ENCODE measurements around the gene NSG2. TPM values are rescaled to one million over a fixed set of nuclear protein-coding genes. Genes with fewer than 3 reads are reported as not detected.
"Not testable (repeated sequence)": the region's sequence is repeated elsewhere in the genome, so short reads cannot be mapped to it uniquely, and the experiment has no call there.

Gene NSG2
- polyA plus RNA-seq, 3 donors, result 0.13 to 0.46 TPM; not detected in 1

DNA sequence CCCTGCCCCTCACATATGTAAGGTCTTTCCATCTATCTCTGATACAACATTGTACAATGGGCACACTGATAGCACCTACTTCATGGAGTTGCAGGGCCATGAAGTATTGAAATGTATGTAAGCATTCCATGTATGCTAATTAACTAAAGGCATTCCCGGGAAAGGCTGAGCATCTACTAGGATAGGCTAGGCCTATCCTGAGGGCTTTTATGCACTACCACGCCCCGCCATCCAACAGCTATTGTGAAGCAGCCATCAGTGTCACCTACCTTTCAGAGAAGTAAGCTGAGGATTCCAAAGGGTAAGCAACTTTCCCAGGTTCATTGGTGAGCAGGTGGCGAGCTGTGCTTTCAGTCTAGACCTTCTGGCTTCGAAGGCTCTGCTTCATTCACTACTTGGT lies 47.6 kb downstream of the NSG2 start:
- 82 to 85% (median 84%) methylated on average over 5 of the region's 5 CpGs for WGBS, 3 donors
- H3K27ac ChIP-seq (ENCODE audit: low read depth, low read length), result no peak overlapping the region

DNA sequence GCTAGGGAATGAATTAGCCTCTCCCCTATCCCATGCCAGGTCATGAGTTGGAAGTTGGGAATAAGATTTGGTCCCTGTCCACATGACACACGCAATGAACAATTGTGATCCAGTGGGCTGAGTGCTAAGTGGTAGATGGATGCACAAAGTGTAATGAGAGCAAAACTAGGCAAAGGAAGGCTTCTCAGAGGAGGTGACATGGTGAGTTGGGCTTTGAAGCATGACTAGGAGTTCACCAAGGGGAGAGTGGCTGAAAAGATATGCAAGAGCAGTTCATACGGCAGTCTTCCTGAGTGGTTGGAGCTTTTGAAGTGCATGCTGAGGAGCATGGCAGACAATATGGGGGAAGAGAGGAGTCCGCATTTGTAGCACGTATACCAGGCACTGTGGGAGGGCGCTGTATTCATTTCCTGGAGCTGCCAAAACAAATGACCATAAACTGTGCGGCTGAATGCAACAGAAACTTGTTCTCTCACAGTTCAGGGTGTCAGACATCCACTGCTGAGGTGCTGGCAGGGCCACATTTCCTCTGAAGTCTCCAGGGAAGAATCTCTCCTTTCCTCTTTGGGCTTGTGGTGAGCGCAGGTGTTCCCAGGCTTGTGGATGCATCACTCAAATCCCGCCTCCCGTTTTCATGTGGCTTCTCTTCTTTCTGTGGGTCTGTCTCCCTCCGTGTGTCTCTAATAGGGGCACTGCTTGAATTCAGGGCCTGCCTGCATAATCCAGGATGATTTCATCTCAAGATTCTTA lies 49.5 kb downstream of the NSG2 start:
- 72 to 75% (median 73%) methylated on average over 10 of the region's 10 CpGs for WGBS, 3 donors
- H3K27ac ChIP-seq (ENCODE audit: low read depth, low read length), result no peak overlapping the region

DNA sequence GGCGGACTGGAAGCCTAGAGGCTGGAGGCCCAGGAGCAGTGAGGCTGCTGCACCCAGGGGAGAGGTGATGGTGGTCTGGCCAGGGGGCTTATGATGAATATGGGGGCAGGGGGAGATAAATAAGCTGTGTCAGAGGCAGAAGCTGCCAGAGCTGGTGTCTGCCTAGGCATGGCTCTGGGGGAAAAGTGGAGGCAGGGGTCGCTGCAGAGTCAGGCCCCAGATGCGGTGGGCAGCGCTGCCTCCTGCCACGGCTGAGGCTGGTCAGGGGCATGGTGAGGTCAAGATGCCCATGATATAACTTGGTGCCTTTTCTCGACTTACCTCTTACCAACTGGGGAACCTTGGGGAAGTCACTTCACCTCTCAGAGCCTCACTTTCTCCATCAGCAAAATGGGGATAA lies 51.1 kb downstream of the NSG2 start:
- WGBS, 3 donors, result 70 to 71% (median 70%) methylated on average over 6 of the region's 6 CpGs
- H3K27ac ChIP-seq (ENCODE audit: low read depth, low read length), result no peak overlapping the region

DNA sequence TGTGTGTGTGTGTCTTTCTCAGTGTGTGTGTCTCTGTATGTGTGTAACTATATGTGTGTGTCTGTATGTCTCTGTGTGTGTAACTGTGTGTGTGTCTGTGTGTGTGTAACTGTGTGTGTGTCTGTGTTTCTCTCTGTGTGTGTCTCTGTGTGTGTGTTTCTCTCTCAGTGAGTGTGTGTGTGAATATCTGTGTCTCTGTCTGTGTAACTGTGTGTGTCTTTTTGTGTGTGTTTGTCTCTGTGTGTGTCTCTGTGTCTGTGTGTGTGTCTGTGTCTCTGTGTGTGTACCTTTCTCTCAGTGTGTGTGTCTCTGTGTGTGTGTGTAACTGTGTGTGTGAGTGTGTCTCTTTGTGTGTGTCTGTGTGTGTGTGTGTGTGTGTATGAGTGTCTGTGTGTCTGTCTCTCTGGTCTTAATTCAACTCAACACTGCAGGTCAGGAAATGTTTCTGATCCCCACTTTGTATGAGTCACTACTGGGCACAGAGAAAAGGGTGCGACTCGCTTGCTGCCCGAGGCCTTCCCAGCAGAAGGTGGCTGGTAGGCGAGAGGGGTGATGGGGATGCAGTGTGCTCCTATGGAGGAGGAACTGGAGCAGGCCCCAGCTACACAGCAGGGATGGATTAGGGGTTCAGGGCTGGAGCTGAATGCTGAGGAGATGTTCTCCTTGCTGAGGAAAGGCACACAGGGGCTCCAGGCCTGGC lies 52.1 kb downstream of the NSG2 start:
- WGBS, 3 donors, result 70 to 79% (median 75%) methylated on average over 4 of the region's 4 CpGs
- no peak overlapping the region for H3K27ac ChIP-seq (ENCODE audit: low read depth, low read length)

DNA sequence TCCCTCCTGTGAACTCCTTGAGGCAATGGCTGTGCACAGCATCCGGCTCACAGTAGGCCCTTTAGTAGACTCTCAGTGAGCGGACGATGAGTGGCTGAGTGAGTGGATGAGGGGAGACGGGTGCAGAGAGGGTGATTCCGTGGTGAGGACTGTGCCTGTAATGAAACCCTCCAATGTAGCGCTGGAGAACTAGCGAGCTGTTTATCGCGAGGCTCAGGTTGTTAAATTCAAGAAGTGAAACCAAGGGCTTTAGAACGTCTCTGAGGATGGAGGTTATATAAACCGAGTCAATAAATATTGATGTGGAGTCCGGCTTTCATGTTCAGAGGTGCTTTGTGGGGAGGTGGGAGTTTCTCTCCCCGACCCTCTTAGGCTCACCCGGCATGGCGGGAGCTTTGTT lies 53.2 kb downstream of the NSG2 start:
- WGBS, 3 donors, result 83 to 88% (median 87%) methylated on average over 15 of the region's 15 CpGs
- no peak overlapping the region for H3K27ac ChIP-seq (ENCODE audit: low read depth, low read length)

DNA sequence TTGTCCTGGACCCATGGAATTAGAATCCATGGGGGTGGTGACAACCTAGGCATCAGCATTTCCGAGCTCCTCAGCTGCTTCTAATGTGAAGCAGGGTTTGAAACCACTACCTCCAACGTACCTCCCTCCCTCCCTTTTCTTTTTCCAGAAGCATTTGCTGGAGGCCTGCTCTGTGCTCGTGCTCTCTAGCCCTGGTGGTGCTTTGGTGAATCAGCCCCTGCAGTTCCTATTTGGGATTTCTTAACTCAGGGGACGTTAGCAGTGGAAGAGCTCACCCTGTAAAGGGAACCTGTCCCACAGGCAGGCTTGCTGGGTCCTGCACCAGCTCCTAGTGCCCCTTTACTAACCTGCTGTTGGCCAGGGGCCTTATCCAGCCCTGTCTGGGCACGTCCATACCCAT lies 55.0 kb downstream of the NSG2 start:
- WGBS, 3 donors, result 59 to 72% (median 64%) methylated on average over 5 of the region's 5 CpGs
- H3K27ac ChIP-seq (ENCODE audit: low read depth, low read length), result no peak overlapping the region

DNA sequence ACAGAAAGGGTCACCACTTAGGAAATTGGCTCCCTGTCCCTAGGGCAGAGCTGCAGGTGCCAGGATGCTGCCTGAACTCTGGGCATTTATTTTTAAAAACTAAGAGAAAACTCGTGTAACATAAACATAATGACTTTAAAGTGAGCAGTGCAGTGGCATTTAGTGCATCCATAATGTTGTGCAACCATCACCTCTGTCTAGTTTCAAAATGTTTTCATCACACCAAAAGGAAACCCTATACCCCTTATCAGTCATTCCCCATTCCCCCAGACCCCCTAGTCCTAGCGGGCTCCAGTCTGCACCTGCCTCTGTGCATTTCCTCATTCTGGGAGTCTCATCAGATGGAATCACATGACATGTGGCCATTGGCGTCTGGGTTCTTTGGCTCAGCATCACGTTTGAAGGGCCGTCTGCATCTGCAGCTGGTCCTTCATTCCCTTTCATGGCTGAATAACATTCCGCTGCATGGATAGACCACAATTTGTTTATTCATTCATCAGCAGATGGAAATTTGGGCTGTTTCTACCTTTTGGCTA lies 55.8 kb downstream of the NSG2 start:
- WGBS, 3 donors, result 49 to 67% (median 63%) methylated on average over 6 of the region's 6 CpGs
- H3K27ac ChIP-seq (ENCODE audit: low read depth, low read length), result no peak overlapping the region

DNA sequence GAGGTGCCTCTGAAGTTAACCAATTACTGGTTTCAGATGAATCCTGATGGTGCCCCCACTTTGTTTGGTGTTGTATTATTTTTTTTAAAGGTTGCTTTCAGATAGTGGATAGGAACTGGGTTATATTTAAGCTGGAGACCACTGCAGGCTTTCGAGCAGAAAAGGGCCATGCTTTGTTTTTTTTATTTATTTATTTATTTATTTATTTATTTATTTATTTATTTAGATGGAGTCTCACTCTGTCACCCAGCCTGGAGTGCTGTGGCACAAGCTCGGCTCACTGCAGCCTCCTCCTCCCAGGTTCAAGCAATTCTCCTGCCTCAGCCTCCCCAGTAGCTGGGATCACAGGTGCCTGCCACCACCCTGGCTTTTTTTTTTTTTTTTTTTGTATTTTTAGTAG lies 57.1 kb downstream of the NSG2 start:
- H3K27ac ChIP-seq (ENCODE audit: low read depth, low read length), result not testable (repeated sequence)
- WGBS, 3 donors, result 82 to 93% (median 90%) methylated on average over 2 of the region's 2 CpGs

DNA sequence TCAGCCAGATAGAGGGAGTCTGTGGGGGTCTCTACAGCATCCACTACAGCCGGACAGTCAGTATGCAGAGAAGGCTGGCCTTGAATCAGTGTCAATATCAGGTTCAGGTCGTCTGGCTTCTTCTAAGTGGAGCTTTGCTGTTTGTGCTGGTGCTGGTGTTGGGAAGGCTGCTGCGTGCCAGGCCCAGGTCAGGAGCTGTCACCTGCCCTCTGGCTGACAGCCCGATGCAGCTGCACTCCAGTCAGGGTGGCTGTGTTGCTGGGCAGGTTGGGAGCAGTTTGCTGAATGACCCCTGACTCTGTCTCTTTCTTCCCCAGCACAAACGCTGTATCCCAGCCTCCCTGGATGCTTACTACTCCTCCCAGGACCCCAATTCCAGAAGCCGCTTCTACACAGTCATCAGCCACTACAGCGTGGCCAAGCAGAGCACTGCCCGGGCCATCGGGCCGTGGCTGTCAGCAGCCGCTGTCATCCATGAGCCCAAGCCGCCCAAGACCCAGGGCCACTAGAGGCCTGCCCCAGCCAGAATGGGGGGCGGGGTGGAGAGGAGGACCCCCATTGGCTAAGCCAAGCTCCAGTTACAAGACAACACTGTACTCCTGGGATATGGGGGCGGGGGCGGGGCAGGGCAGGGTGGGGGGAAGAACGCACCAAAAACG lies 61.6 kb downstream of the NSG2 start:
- H3K27ac ChIP-seq (ENCODE audit: low read depth, low read length), result no peak overlapping the region
- 62 to 69% (median 66%) methylated on average over 17 of the region's 17 CpGs for WGBS, 3 donors

DNA sequence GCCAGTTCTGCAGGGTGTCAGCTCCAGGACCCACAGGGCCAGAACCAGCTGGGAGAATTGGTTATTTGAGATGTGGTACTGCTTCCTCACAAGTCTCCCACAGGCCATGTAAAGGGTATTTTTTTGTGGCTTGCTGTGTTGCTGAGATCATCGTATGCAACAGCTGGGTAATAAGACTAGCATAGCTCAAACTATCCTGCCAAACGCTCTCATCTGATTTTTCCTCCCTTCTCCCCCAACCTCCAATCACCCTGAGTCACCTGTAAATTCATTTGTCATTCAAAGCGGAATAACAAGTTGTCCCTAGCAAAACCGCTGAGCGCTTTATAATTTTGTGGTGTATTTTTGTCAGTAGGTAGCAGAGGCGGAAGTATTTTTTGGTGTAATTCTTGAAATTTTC lies 63.2 kb downstream of the NSG2 start:
- no peak overlapping the region for H3K27ac ChIP-seq (ENCODE audit: low read depth, low read length)
- WGBS, 3 donors, result 84 to 87% (median 85%) methylated on average over 6 of the region's 6 CpGs

DNA sequence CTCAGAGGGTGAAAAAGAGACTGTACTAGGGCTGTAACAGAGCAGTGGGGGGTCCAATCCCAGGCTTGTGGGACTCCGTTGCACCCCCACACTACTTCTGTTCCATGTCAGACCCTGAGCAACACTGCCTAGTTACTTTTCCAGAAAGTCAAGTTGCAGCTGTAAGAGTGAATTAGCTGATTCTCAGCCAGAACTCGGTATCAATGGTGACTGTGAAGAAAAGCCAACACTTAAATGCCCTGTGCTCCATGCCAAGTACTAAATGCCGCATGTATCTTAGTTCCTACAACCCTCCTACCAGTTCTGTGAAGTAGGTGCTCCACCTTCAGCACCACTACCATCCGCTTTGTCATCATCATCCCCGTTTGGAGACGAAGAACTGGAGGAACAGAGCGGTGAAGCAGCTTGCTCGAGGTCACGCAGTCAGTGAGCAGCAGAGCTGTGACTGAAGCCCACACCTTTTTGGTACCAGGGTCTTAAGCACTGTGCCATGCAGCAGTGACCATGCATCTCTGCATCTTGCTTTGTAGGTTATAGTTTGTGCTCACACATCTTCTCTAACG lies 64.3 kb downstream of the NSG2 start:
- WGBS, 3 donors, result 82 to 86% (median 84%) methylated on average over 10 of the region's 10 CpGs
- no peak overlapping the region for H3K27ac ChIP-seq (ENCODE audit: low read depth, low read length)

DNA sequence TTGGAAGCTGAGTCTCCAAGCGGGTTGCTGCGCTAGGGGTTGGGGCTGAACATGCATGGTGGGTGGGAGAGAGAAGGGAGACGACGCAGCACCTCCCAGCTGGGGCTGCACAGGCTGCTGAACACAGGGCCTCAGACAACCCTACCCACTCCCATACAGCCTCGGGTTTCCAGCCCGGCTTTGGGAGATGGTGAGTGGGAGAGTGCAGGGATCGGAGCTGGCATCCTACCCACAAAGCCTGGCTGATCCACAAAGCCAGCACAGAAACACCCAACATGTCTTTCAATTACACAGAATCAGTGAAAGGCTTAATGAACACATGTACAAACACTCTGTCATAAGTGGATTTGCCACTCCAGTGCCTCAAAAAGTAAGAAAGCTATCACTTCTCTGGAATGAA lies 64.8 kb downstream of the NSG2 start:
- no peak overlapping the region for H3K27ac ChIP-seq (ENCODE audit: low read depth, low read length)
- WGBS, 3 donors, result 85 to 91% (median 91%) methylated on average over 7 of the region's 7 CpGs

DNA sequence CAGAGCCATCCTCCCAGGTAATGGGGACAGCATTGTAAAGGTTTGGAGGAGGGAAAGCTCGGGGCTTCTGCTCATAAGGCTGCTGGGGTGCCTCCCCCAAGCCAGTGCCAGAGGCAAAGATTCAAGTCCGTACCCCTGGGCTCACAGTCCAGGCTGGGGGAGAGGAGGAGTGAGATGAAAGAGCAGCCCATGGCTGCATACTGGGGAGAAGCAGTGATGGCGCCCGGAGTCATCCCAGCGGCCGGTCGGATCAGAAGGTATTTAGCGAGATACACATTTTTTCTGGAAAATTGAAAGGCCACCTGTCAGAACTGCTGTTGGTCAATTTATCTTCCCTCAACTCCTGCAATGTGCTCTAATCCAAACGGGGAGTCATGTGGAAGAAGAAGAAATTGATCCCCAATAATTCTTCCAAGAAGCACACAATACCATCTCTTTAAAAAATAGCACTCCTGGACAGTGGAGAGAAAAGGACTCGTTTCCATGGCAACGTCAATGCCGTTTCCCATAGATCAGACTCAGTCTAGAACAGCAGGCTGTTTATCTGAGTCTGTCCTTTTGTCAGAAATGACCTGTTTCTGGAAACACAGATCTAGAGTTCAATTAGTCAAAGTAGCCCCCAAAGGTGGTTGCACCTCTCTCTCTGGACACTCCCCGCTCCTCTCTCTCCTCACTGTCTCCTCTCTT lies 65.9 kb downstream of the NSG2 start:
- H3K27ac ChIP-seq (ENCODE audit: low read depth, low read length), result no peak overlapping the region
- 73 to 76% (median 76%) methylated on average over 13 of the region's 13 CpGs for WGBS, 3 donors

DNA sequence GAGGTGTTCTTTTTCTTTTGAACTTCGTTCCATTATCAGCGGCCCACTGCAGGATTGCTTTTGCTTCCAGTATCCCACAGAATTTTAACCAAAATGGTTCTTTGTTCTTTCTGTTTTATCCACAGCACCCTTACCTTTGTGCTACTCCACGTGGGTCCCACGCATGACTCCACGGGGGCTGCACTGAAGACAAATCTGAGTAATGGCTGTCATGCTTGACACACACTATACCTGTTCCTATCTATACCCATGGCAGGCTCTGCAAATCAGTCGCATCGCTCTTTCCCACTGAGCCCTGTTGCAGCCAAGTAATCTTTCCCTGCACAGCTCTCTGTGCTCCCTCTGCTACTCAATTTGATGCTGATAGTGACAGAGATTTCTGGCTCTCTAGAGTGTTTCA lies 69.7 kb downstream of the NSG2 start:
- WGBS, 3 donors, result 84 to 92% (median 90%) methylated on average over 7 of the region's 7 CpGs
- H3K27ac ChIP-seq (ENCODE audit: low read depth, low read length), result no peak overlapping the region

DNA sequence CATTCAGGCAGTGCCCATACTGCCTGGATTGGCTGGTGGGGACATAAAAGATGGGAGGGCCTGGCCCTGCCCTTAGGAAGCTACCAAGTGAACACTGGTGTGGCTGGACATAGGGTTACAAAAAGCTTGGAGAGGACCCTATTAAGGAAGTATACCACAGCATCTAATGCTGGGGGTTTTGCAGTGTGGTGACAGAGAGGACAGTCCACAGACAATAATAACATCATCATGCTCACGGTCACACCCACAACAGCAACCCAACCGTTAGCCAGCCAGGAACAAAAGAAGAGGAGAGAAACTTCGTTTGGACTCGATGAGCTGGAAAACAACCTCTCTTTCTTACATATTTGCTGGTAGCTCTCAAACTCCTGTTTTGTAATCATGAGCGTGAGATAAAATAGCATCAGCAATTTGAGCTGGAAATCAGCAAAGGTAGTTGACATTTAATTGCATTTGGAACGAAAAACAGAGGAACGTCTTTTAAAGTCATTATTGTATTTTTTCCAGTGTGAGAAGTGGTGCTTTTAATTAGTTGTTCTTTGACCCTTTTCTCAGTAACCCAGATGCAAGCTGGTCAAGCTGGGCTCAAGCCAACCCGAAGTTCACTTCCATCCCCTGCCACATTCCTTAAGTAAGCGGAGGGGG lies 73.4 kb downstream of the NSG2 start:
- no peak overlapping the region for H3K27ac ChIP-seq (ENCODE audit: low read depth, low read length)
- WGBS, 3 donors, result 75 to 79% (median 75%) methylated on average over 9 of the region's 9 CpGs

DNA sequence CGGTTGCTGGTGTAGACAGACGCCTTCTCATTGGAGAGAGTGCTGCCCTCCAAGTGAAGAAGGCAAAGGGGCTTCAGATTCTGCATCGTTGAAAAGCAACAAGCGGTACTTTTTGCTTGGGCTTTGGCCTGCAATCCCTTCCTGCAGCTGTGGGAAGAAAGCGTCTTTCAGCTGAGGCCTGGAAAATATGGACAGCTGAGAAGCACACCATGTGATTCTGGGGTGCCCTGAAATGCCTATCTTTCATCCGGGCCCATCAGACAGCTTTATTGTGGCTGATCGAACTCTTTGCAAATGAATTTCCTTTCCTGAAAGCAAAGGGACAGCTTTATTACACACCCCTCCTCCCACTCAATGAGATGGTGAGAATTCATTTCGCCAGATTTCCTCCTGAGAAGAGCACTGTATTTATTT lies 74.0 kb downstream of the NSG2 start:
- WGBS, 3 donors, result 62 to 70% (median 62%) methylated on average over 8 of the region's 8 CpGs
- H3K27ac ChIP-seq (ENCODE audit: low read depth, low read length), result no peak overlapping the region

DNA sequence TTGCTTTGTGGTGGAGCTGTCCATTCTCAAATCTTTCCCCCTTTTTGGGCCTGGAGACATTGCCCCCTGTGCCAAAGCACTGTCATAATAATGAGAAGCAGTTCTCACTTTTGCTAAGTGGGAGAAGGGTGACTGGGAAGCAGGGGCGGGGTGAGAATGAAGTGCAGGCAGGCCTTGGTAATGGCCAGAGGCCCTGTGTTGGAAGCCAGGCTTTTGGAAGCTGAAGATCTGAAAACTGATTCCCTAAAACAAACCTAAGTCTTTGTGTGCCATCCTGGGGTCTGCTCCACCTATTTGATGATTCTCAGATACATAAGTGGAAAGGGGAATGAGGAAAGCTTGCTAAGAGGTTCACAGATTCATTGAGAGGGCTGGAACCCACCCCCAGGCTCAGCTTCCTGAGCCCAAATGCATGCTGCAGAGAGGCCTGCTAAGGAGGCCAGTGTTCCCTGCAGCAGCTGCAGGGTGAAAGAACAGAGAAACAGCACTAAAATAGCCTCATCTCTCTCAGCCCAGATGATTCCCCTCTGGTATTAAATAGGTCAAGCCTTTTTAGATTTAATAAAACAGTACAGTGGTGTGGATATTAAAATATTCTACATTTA lies 75.0 kb downstream of the NSG2 start:
- WGBS, 3 donors, result 35 to 80% (median 67%) methylated on average over 1 of the region's 1 CpG

DNA sequence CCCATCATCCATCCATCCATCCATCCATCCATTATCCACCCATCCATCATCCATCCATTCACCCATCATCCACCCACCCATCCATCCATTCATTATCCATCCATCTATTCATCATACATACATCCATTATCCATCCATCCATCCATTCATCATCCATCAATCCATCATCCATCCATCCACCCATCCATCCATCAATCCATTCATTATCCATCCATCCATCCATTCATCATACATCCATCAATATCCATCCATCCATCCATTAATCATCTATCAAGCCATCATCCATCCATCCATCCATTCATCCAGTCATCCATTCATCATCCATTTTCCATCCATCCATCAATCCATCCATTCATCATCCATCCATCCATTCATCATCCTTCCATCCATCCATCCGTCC lies 89.0 kb downstream of the NSG2 start:
- no peak overlapping the region for H3K27ac ChIP-seq (ENCODE audit: low read depth, low read length)
- 68 to 76% (median 71%) methylated on average over 1 of the region's 1 CpG for WGBS, 3 donors

More for the DNA sequence above, 75.0 kb downstream of the NSG2 start:
- no peak overlapping the region for H3K27ac ChIP-seq (ENCODE audit: low read depth, low read length)
